Pancreas (tissue), 10 donors: ENCODE data around the gene DDX51. TPM values are rescaled to one million over a fixed set of nuclear protein-coding genes. Genes with fewer than 3 reads are reported as not detected.
A peak's percentile ranks its signal among the peaks of the same experiment; 100 is the strongest.

ENCODE experiments used
- ATAC-seq, 4 donors: fragments of 200-7000 bp; cut with Tn5 transposase; one replicate each; pipeline versions ENCODE4 v1.8.0 to v1.9.1; 2020; ENCODE audit warnings: mild to moderate bottlenecking in 4 of 4, moderate library complexity in 4 of 4
- DNase-seq, 6 donors: peaks; one replicate each; pipeline ENCODE4 v3.0.0-alpha.2; 2020
- FAIRE-seq: peaks from 2 replicates; lab custom pipeline; 2012; peaks lifted over from hg19 to GRCh38; lab: Jason Lieb, UNC
- H3K27ac ChIP-seq, 4 donors: fragments of 200-600 bp; sonication (generic); 1 replicate in 3 of 4; 2 replicates in 1 of 4; pipeline versions ENCODE4 v1.5.0 to v1.8.0; 2020
- H3K27me3 ChIP-seq, 4 donors: fragments of 200-600 bp; one replicate each; pipeline ENCODE4 v1.8.0; 2021
- H3K36me3 ChIP-seq, 3 donors: fragments of 200-600 bp; sonication (generic) in 1 of 3; one replicate each; pipeline versions ENCODE4 v1.5.0 to v1.8.0; 2020 to 2021
- H3K4me1 ChIP-seq, 3 donors: fragments of 200-600 bp; one replicate each; pipeline ENCODE4 v1.8.0; 2021
- H3K4me3 ChIP-seq, 4 donors: fragments of 200-600 bp; sonication (generic) in 2 of 4; one replicate each; pipeline versions ENCODE4 v1.5.0 to v1.8.0; 2020 to 2021
- H3K9me3 ChIP-seq, 4 donors: fragments of 200-600 bp; one replicate each; pipeline ENCODE4 v1.8.0; 2021
- WGBS, 2 donors: extraction: QIAGEN DNeasy Blood & Tissue Kit; methylation state at CpG; one replicate each; pipeline ENCODE4 v1.1.7; 2013; 5-methylcytosine and 5-hydroxymethylcytosine counted together
- intact Hi-C, 3 donors: fragments of 100-400 bp; cut with DNase I; formaldehyde crosslinking; loops; one replicate each; pipeline versions ENCODE4 v1.11.1 to v1.14.2; 2022
- polyA plus RNA-seq, 2 donors: library from polyadenylated mRNA; stranded (reverse); fragments of 200-250 nt; gene quantifications; one replicate each; pipeline ENCODE4 v1.2.3, GENCODE V29; 2013
- total RNA-seq, 6 donors: library from RNA; stranded (reverse); fragmentation: NEBNext Ultra II Directional in 4 of 6; extraction: Animal tissue kit (Norgen Biotek cat#: 25700) in 4 of 6; gene quantifications; one replicate each; pipeline versions ENCODE4 v1.2.1 to v1.2.4, GENCODE V29; 2021 to 2023
- TF ChIP-seq, protein P1 (sequence below), 4 donors: fragments of 200-600 bp; sonication (generic) in 3 of 4; IDR thresholded peaks; one replicate each; pipeline versions ENCODE4 v1.5.0 to v1.8.0; 2021; ENCODE audit warnings: antibody characterized with exemption in 4 of 4
- donor health status: healthy with polysubstance abuse.
- donor health status: DM: no; HTN: no; CAD: no; lungs with moderate emphysema.
- donor health status: DM: no; HTN: no; CAD: no.
- donor health status: control.
- donor health status: control.
- donor health status: Bipolar disorder and iron deficiency.
- donor health status: DM: yes; HTN: yes; CAD: no.
- donor health status: DM: no; HTN: no; CAD: no.
- donor health status: DM: no; HTN: no; CAD: no.
- donor health status: DM: yes; HTN: yes; CAD: no.

DDX51 gene
- total and polyA plus RNA-seq, 8 donors = 7.8 to 46.7 (median 13.7) TPM

DNA sequence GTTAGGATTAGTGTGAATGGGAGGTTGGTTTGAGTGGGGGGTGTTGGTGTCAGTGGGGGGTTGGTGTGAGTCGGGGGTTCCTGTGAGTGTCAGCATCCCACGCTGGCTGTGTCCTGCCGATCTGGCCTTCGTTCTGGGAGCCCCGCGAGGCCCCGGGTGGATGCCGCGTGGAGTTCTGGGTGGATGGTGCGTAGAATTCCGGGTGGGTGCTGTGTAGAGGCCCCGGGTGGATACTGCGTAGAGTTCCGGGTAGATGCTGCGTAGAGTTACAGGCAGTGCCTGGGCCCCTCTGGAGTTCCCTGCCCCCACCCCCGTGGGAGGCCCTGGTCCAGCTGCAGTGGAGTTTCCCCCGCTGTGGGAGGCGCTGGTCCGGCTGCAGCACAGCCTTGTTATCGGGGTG, 8.8 kb upstream of the DDX51 start:
- H3K4me1 ChIP-seq = no peaks in the 10 kb centered on the region
- H3K36me3 ChIP-seq = peaks cover 0 to 14% (median 0%) of the 10 kb centered on the region in 3 donors
- 90 to 92% methylated on average over 20 of the region's 20 CpGs for WGBS, 2 donors
- no peaks in the 10 kb centered on the region for H3K27me3 ChIP-seq
- TF ChIP-seq, protein P1, sequence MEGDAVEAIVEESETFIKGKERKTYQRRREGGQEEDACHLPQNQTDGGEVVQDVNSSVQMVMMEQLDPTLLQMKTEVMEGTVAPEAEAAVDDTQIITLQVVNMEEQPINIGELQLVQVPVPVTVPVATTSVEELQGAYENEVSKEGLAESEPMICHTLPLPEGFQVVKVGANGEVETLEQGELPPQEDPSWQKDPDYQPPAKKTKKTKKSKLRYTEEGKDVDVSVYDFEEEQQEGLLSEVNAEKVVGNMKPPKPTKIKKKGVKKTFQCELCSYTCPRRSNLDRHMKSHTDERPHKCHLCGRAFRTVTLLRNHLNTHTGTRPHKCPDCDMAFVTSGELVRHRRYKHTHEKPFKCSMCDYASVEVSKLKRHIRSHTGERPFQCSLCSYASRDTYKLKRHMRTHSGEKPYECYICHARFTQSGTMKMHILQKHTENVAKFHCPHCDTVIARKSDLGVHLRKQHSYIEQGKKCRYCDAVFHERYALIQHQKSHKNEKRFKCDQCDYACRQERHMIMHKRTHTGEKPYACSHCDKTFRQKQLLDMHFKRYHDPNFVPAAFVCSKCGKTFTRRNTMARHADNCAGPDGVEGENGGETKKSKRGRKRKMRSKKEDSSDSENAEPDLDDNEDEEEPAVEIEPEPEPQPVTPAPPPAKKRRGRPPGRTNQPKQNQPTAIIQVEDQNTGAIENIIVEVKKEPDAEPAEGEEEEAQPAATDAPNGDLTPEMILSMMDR (IDR thresholded peaks at IDR 0.05) = no peak
- intact Hi-C loops = loop anchor here in 2 of 3 donors (5.0 to 10.0 kb wide), 2 partner anchors 262 to 464 kb away; partner anchors contain the start of gene P2RX2 (in 1 of the 2)
- peak in 2 of 6 donors; percentile 20 to 62 for DNase-seq
- no peak for ATAC-seq
- no peak for FAIRE-seq
- no peak overlapping the region for H3K27ac ChIP-seq
- no peak overlapping the region for H3K4me3 ChIP-seq
- H3K9me3 ChIP-seq = no peaks in the 10 kb centered on the region

- Histone ChIP-seq H3K9me3 (no peaks in the 10 kb centered on the region), H3K27ac (no peak overlapping the region), H3K4me1 (no peaks in the 10 kb centered on the region), H3K27me3 (no peaks in the 10 kb centered on the region), H3K4me3 (no peak overlapping the region), H3K36me3 (peaks cover 0 to 14% (median 0%) of the 10 kb centered on the region in 3 donors)
- peak in 3 of 6 donors; percentile 18 to 64 (median 47) for DNase-seq
- WGBS, 2 donors = 92 to 94% methylated on average over 9 of the region's 9 CpGs
- TF ChIP-seq, protein P1 (IDR thresholded peaks at IDR 0.05) = no peak
- ATAC-seq = no peak
- intact Hi-C loops = loop anchor here in 2 of 3 donors (5.0 to 10.0 kb wide), 2 partner anchors 262 to 465 kb away; partner anchors contain the start of gene P2RX2 (in 1 of the 2)
- FAIRE-seq = no peak
Observed at GRCh38 chr12:132152411-132152821, 8.3 kb upstream of the DDX51 start.

DNA sequence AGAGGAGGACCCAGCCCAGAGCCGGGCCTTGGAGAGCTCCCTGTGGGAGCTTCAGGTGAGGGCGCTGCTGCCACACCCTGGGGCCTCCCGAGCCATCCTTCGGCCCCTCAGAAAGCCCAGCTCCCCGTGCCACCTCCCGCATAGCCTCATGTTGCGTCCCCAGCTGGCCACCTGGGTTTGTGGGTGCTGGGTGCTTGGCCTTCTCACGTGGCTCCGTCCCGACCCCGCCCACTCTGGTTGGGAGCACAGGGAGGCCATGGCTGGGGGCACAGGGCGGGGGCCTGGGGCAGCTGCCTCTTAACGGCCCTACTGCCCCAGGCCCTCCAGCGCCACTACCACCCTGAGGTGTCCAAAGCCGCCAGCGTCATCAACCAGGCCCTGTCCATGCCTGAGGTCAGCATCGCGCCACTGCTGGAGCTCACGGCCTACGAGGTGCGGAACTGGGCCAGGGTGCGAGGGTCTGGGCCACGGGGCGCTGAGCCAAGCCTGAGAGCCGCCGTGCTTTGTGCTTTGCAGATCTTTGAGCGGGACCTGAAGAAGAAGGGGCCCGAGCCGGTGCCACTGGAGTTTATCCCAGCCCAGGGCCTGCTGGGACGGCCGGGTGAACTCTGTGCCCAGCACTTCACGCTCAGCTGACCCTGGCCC, 7.8 kb upstream of the DDX51 start:
- Histone ChIP-seq H3K36me3 (peaks cover 0 to 14% (median 0%) of the 10 kb centered on the region in 3 donors), H3K4me1 (no peaks in the 10 kb centered on the region), H3K27me3 (no peaks in the 10 kb centered on the region), H3K9me3 (no peaks in the 10 kb centered on the region), H3K27ac (no peak overlapping the region), H3K4me3 (no peak overlapping the region)
- intact Hi-C loops = loop anchor here in 2 of 3 donors (5.0 to 10.0 kb wide), 2 partner anchors 263 to 465 kb away; partner anchors contain the start of gene P2RX2 (in 1 of the 2)
- DNase-seq (peak in 3 of 6 donors; percentile 34 to 74 (median 56)), ATAC-seq (no peak), FAIRE-seq (no peak)
- TF ChIP-seq, protein P1 (IDR thresholded peaks at IDR 0.05) = no peak
- WGBS, 2 donors = 92 to 93% methylated on average over 28 to 32 of the region's 32 CpGs

- no peak for FAIRE-seq
Observed at GRCh38 chr12:132151145-132151765, 7.1 kb upstream of the DDX51 start.

More at GRCh38 chr12:132151145-132151765, 7.1 kb upstream of the DDX51 start:
- 96 to 97% methylated on average over 32 to 36 of the region's 36 CpGs for WGBS, 2 donors
- no peaks in the 10 kb centered on the region for H3K4me1 ChIP-seq
- DNase-seq (peak in 3 of 6 donors; percentile 25 to 73 (median 53)), ATAC-seq (no peak)
- H3K27ac ChIP-seq = no peak overlapping the region
- TF ChIP-seq, protein P1 (IDR thresholded peaks at IDR 0.05) = no peak
- H3K27me3 ChIP-seq = no peaks in the 10 kb centered on the region
- H3K4me3 ChIP-seq = no peak overlapping the region
- H3K9me3 ChIP-seq = no peaks in the 10 kb centered on the region
- peaks cover 0 to 14% (median 0%) of the 10 kb centered on the region in 3 donors for H3K36me3 ChIP-seq
- intact Hi-C loops = loop anchor here in 2 of 3 donors (5.0 to 10.0 kb wide), 2 partner anchors 264 to 466 kb away; partner anchors contain the start of gene P2RX2 (in 1 of the 2)
